ENCODE results near the gene GZMB. TPM values are rescaled to one million over a fixed set of nuclear protein-coding genes. Genes with fewer than 3 reads are reported as not detected.

Gene GZMB
- total and polyA plus RNA-seq, 2 of the 8 experiments (the other 6 are each of a cell fraction or from before 2014, with no cell fraction given): not detected

- no peaks in the 10 kb centered on the region for H3K79me2 ChIP-seq (ENCODE audit: control insufficient read depth in 1 of 2, insufficient read depth in 2 of 2, low read length in 2 of 2)
- CTCF ChIA-PET (ENCODE audit: partially characterized antibody): no interaction called here
- WGBS, 2 experiments (ENCODE audit: extremely low coverage in 1 of 2, insufficient coverage in 1 of 2, insufficient read length in 1 of 2, insufficient replicate concordance in 2 of 2, low coverage in 1 of 2, low lambda C conversion rate in 2 of 2, missing lambda C conversion rate in 1 of 2): 77% methylated on average over 4 of the region's 4 CpGs; no CpG with 5 or more reads in 1 of the 2 experiments
- TF ChIP-seq ASH2L (IDR thresholded peaks at IDR 0.05; ENCODE audit: low read length): no peak
- no peak for TF ChIP-seq CEBPB (IDR thresholded peaks at IDR 0.05; ENCODE audit: low read depth, low read length)
Measured at GRCh38 chr14:24665440-24665991, 31.5 kb upstream of the GZMB start.

More at GRCh38 chr14:24665440-24665991, 31.5 kb upstream of the GZMB start:
- DNase-seq (ENCODE audit: low read depth in 1 of 2, low spot score in 2 of 2): no peak
- Histone ChIP-seq H2BK5ac (ENCODE audit: low read depth, low read length) (no peak overlapping the region), H3K79me1 (ENCODE audit: low read depth, low read length) (no peaks in the 10 kb centered on the region), H3K36me3 (ENCODE audit: control insufficient read depth in 2 of 4, insufficient read depth in 4 of 4, low read length in 3 of 4) (no peaks in the 10 kb centered on the region), H2BK120ac (replicated peaks; ENCODE audit: low read depth, low read length) (no peak overlapping the region), H3K9ac (replicated peaks in 1 of 4; ENCODE audit: extremely low read depth in 1 of 4, low read depth in 3 of 4, low read length in 3 of 4) (no peak overlapping the region), H3K4me2 (ENCODE audit: insufficient read depth in 1 of 2, low read depth in 2 of 2, low read length in 2 of 2) (no peak overlapping the region), H3K23me2 (ENCODE audit: low read depth, low read length) (no peaks in the 10 kb centered on the region), H3K18ac (ENCODE audit: extremely low read depth, low read length) (no peak overlapping the region), H4K91ac (replicated peaks; ENCODE audit: insufficient read length, low read length) (no peak overlapping the region), H3K27ac (ENCODE audit: low read depth, low read length) (no peak overlapping the region), H2BK12ac (ENCODE audit: low read depth, low read length) (no peak overlapping the region), H4K20me1 (replicated peaks in 1 of 2; ENCODE audit: control insufficient read depth in 1 of 2, insufficient read depth in 2 of 2, low read length in 2 of 2) (no peaks in the 10 kb centered on the region), H2AK5ac (ENCODE audit: low read depth, low read length) (no peak overlapping the region), H3K23ac (ENCODE audit: insufficient read length) (no peak overlapping the region), H4K5ac (ENCODE audit: insufficient read length, low read depth, low read length) (no peak overlapping the region), H3K4ac (replicated peaks; ENCODE audit: insufficient read length, low read depth, low read length) (no peak overlapping the region), H2BK15ac (ENCODE audit: low read length) (no peak overlapping the region), H3K9me3 (ENCODE audit: insufficient read depth in 2 of 2, low read depth in 1 of 2, low read length in 1 of 2) (no peaks in the 10 kb centered on the region; a peak in 1 of 4 replicates), H3K56ac (replicated peaks; ENCODE audit: insufficient read length, low read depth, low read length) (no peak overlapping the region), H3K4me3 (ENCODE audit: extremely low read depth in 1 of 4, insufficient read depth in 2 of 4, low read depth in 3 of 4, low read length in 4 of 4) (no peak overlapping the region), H3K27me3 (replicated peaks in 1 of 4; ENCODE audit: control insufficient read depth in 3 of 4, extremely low read depth in 1 of 4, insufficient read depth in 3 of 4, low read length in 3 of 4) (no peaks in the 10 kb centered on the region), H4K8ac (ENCODE audit: extremely low read depth, insufficient read depth, low read length) (no peak overlapping the region), H3K14ac (ENCODE audit: insufficient read length) (no peak overlapping the region), H2BK20ac (ENCODE audit: low read length) (no peak overlapping the region), H2AFZ (ENCODE audit: low read length) (no peak overlapping the region), H3K4me1 (replicated peaks in 1 of 4; ENCODE audit: control insufficient read depth in 3 of 4, insufficient read depth in 4 of 4, low read length in 3 of 4) (no peaks in the 10 kb centered on the region)
- no peak for FAIRE-seq
- POLR2A ChIA-PET (ENCODE audit: partially characterized antibody): no interaction called here

Measured in H1 (cell line).